HG03571 (cell line): ENCODE results near the gene CDT1.
A peak's percentile ranks its signal among the peaks of the same experiment; 100 is the strongest.

Experiments
- ATAC-seq: cut with Tn5 transposase; IDR thresholded peaks from one replicate; pipeline ENCODE4 v1.9.1; 2021; ENCODE audit not compliant: unreplicated experiment

Gene CDT1

DNA sequence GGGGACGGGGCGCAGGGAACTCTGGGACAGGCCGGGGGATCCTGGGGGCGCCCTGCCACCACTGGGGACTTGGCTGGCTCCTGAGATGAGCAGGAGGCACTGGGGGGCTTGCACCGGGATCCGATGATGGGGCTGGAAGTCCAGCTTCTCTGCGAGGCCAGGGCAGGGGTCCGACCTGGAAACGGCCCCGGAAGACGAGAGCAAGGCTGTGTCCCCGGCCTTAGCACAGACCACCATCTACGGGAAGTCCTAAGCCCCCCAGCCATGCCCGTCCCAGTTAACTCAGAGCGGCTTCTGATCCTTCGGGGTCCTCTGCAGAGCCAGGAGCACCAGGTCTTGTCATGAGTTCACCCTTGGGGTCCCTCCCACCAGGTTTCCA lies 573 bp downstream of the CDT1 start:
- no peak for ATAC-seq

DNA sequence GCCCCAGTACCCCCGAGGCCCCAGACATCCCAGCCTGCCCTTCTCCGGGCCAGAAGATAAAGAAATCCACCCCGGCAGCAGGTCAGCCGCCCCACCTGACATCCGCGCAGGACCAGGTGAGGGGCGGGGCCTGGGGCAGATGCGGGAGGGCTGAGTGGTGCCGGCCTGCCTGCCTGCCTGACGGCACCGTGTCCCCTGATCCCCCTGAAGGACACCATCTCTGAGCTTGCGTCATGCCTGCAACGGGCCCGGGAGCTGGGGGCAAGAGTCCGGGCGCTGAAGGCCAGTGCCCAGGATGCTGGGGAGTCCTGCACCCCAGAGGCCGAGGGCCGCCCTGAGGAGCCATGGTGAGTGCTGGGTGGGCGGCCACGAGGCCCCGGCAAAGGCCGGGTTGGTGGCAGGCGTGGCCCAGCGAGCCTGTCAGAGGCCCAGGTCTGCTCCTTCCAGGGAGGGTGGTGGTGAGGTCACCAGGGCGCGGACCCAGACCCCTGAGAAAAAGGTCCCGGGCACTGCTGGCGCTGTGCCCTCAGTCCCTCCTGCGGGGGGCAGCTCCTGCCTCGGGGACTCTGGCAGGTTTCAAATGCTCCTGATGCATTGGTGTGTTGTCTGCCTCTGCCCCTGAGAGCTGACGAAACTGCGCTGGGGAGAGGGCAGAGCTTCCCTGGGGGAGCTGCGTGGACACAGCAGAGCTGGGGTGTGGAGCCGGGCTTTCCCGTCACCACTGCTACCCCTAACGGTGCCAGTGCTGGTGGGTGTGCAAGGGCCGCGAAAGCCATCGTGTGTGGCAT lies 1.2 kb downstream of the CDT1 start:
- no peak for ATAC-seq

DNA sequence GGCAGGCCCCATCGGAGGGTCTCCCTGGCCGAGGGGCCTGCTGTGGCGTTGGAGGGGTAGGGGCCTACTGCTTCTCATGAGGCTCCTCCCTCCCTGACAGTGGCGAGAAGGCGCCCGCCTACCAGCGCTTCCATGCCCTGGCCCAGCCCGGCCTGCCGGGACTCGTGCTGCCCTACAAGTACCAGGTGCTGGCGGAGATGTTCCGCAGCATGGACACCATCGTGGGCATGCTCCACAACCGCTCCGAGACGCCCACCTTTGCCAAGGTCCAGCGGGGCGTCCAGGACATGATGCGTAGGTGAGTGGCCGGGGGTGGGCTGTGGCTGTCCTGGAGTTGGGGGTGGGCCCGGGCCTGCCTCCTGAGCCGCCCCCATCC lies 1.7 kb downstream of the CDT1 start:
- no peak for ATAC-seq

GRCh38 chr16:88805887-88806393 lies 2.4 kb downstream of the CDT1 start:
- ATAC-seq, result no peak

GRCh38 chr16:88806491-88807111 lies 3.0 kb downstream of the CDT1 start:
- no peak for ATAC-seq

DNA sequence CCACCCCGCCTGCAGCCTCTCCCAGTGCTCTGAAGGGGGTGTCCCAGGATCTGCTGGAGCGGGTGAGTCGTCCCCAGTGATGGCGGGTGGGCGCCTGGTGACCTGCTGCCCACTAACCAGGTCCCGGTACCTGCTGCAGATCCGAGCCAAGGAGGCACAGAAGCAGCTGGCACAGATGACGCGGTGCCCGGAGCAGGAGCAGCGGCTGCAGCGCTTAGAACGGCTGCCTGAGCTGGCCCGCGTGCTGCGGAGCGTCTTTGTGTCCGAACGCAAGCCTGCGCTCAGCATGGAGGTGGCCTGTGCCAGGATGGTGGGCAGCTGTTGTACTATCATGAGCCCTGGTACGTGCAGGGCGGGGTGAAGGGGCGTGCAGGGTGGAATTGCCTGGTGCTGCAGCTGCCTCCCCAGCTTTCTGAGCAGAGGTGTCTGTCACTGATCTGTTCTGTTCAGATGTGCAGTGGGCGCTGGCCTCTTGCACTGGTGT lies 3.6 kb downstream of the CDT1 start:
- no peak for ATAC-seq

GRCh38 chr16:88807626-88808453 lies 4.3 kb downstream of the CDT1 start:
- no peak for ATAC-seq

DNA sequence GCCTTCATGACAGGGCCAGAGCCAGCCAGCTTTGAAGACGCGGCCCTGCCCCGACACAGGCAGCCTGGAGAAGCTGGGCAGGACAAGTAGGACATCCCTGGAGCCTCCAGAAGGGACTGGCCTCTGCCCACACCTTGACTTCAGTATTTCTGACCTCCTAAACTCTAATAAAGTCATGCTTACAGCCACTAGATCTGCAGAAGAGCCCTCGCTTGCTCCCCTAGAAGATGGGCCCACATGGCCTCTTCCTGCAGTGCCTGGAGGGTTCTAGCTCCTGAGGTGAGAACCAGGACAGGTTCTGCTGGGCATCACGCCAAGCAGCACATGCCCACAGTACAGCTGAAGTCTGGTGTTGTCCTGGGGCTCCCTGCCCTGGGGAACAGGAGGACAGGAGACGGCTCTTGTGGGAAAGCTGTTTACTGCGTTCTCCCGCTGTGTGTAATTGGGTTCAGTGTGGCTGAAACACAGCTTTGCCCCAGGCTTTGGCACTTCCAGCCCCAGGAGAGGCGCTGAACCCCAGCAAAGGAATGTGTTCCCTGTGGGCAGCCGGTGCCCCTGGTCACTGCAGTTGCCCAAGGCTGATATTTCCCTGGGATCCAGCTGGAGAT lies 5.6 kb downstream of the CDT1 start:
- no peak for ATAC-seq

DNA sequence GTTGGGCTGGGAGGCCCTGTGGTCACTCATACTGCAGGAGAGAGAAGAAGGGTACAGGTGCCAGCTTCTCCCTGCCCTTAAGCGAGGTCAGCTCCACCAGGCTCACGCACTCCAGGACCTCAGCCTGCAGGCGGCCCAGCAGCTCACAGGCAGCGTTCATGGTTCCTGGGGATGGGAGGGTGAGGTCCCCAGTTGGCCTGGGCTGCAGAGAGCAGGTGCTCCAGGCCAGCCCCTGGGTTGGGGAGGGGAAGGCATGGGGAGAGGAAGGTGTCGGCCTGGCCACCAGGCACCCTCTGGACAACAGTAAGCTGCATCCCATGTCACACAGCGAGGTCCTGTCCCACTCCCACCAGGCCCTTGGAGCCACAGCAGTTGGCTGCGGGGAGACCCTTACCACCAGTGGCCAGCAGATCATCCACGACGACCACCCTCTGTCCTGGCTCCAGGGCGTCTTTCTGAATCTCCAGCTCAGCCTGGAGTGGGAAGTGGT lies 6.1 kb downstream of the CDT1 start:
- ATAC-seq, result no peak

GRCh38 chr16:88810166-88810911 lies 6.8 kb downstream of the CDT1 start:
- ATAC-seq, result no peak

GRCh38 chr16:88810912-88811768 lies 7.6 kb downstream of the CDT1 start:
- ATAC-seq, result peak; percentile 51

DNA sequence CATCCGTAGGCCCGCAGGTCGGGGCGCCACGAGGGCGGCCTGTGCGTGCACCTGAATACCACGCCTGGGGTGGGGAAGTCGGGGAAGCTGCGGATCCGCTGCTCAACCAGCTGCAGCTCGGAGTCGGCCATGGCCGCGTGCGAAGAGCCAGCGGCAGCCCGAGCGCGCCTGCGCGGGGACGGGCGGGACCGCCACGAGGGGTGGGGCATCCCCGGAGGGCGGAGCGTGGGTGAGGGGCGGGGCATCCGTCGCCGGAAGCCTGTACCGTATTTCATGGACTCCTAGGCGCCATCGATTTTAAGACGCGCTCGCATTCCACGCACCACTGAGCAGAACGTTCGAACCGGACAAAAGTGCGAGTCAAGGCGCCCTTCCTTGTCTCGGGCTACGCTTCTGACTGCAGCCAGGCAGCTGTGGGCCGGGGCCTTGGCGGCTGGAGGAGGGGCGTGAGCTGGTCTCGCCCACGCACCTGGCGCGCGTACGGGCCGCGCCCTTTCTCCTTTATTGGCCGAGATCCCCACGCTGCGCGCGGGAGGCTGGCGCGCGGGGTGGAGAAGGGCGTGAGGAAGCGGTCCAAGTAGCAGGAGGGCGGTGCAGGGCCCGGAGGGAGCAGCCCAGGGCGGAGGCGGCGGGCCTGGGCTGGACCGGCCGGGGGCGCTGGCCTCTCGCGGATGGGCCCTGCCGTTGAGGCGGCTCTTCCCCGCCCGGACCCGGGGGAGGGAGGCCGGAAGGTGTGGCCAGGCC lies 8.4 kb downstream of the CDT1 start, which contains the start of gene APRT:
TSS of gene APRT (minus strand) at position 160 of the 744 bp plus-strand sequence. CDS start at position 131, 29 bp downstream.
- peak; percentile 64 for ATAC-seq

- no peak for ATAC-seq
Measured at GRCh38 chr16:88812513-88813268, 9.1 kb downstream of the CDT1 start.

GRCh38 chr16:88813269-88814143 lies 9.9 kb downstream of the CDT1 start:
- no peak for ATAC-seq

DNA sequence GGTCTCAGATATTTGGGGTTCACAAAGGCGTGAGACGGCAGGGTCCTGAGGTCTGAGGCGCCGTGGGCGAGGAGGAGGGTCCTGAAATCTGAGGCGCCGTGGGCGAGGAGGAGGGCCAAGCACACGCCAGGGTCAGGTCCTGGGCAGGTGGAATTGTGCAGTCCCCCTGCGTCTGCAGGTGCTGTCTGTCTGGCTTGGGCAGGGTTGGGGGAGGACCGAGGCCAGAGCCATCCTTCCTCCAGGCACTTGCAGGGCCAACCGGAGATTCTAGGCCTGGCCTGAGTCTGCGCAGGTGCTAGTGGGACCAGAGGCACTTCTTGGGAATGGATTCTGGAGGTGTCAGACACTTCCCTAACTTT lies 10.5 kb downstream of the CDT1 start:
- ATAC-seq, result no peak

DNA sequence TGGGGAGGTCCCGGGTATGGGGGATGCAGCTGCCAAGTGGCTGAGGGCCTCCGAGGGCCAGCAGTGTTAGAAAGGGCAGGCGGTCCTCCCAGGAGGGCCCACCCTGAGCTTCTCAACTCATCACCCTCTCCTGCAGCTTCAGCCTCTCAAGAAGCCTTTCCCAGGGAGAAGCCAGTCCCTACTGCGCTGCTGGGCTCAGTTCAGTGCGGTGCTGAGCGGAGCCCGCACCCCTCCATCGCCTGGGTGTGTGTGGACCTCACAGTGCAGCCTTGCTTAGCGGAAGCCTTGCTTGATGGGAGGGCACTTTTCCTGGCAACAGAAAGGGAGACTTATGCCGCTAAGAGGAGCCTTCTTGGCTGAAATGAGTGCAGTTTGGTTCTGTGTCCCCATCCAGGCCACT lies 11.6 kb downstream of the CDT1 start:
- ATAC-seq, result no peak
